ENCODE measurements around the gene POLR3H. TPM values are rescaled to one million over a fixed set of nuclear protein-coding genes. Genes with fewer than 3 reads are reported as not detected.

Gene POLR3H
- total RNA-seq, 4 donors from 2014 or later = 17.7 to 27.0 (median 23.4) TPM

- 67% methylated on average over 3 of the region's 13 CpGs; no CpG with 5 or more reads in 1 of the 2 donors for WGBS, 2 donors (ENCODE audit: low coverage in 1 of 2)
- ATAC-seq = no peak
Measured at GRCh38 chr22:41528938-41529561, 15.2 kb downstream of the POLR3H start.

DNA sequence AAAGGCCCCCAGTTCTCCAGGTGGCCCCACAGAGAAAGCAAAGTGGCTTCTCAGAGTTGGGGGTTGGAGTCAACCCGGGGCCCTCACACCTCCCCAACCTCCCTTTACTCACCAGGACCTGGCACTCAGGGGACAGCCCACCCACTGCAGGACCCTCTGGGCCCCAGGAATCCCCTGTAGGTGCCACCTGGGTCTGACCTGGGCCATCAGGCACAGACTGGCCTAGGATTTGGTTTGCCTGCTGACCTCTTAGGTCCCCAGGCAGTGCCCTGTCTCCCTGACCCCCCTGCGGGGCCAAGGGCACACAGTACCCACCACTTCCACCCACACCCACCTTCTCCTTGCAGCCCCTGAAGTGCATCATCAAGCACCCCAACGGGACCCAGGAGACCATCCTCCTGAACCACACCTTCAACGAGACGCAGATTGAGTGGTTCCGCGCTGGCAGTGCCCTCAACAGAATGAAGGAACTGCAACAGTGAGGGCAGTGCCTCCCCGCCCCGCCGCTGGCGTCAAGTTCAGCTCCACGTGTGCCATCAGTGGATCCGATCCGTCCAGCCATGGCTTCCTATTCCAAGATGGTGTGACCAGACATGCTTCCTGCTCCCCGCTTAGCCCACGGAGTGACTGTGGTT lies 16.0 kb downstream of the POLR3H start:
- no peak overlapping the region for H3K4me3 ChIP-seq
- peaks cover 0 to 89% of the 10 kb centered on the region in 2 donors for H3K36me3 ChIP-seq
- WGBS, 2 donors (ENCODE audit: low coverage in 1 of 2) = 95% methylated on average over 4 of the region's 16 CpGs; no CpG with 5 or more reads in 1 of the 2 donors
- H3K9me3 ChIP-seq = no peaks in the 10 kb centered on the region
- no peaks in the 10 kb centered on the region for H3K27me3 ChIP-seq
- H3K27ac ChIP-seq = peak overlapping the region in 3 of 4 donors; percentile 37 to 93 (median 91)
- no peak for TF ChIP-seq POLR2AphosphoS5 (IDR thresholded peaks at IDR 0.05)
- TF ChIP-seq, protein P1, sequence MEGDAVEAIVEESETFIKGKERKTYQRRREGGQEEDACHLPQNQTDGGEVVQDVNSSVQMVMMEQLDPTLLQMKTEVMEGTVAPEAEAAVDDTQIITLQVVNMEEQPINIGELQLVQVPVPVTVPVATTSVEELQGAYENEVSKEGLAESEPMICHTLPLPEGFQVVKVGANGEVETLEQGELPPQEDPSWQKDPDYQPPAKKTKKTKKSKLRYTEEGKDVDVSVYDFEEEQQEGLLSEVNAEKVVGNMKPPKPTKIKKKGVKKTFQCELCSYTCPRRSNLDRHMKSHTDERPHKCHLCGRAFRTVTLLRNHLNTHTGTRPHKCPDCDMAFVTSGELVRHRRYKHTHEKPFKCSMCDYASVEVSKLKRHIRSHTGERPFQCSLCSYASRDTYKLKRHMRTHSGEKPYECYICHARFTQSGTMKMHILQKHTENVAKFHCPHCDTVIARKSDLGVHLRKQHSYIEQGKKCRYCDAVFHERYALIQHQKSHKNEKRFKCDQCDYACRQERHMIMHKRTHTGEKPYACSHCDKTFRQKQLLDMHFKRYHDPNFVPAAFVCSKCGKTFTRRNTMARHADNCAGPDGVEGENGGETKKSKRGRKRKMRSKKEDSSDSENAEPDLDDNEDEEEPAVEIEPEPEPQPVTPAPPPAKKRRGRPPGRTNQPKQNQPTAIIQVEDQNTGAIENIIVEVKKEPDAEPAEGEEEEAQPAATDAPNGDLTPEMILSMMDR (IDR thresholded peaks at IDR 0.05) = no peak
- no peak for TF ChIP-seq POLR2A (IDR thresholded peaks at IDR 0.05)
- TF ChIP-seq EP300 (IDR thresholded peaks at IDR 0.05) = no peak
- peaks cover 7 to 60% (median 32%) of the 10 kb centered on the region in 3 donors for H3K4me1 ChIP-seq
- no peak for ATAC-seq

More at GRCh38 chr22:41528938-41529561, 15.2 kb downstream of the POLR3H start:
- H3K4me1 ChIP-seq = peaks cover 2 to 57% (median 27%) of the 10 kb centered on the region in 3 donors
- TF ChIP-seq EP300 (IDR thresholded peaks at IDR 0.05) = no peak
- no peak for TF ChIP-seq POLR2A (IDR thresholded peaks at IDR 0.05)
- no peak for TF ChIP-seq POLR2AphosphoS5 (IDR thresholded peaks at IDR 0.05)
- TF ChIP-seq, protein P1 (IDR thresholded peaks at IDR 0.05) = no peak
- no peak overlapping the region for H3K4me3 ChIP-seq
- no peaks in the 10 kb centered on the region for H3K9me3 ChIP-seq
- H3K36me3 ChIP-seq = peaks cover 0 to 88% of the 10 kb centered on the region in 2 donors
- peak overlapping the region in 3 of 4 donors; percentile 41 to 93 (median 91) for H3K27ac ChIP-seq
- H3K27me3 ChIP-seq = no peaks in the 10 kb centered on the region

DNA sequence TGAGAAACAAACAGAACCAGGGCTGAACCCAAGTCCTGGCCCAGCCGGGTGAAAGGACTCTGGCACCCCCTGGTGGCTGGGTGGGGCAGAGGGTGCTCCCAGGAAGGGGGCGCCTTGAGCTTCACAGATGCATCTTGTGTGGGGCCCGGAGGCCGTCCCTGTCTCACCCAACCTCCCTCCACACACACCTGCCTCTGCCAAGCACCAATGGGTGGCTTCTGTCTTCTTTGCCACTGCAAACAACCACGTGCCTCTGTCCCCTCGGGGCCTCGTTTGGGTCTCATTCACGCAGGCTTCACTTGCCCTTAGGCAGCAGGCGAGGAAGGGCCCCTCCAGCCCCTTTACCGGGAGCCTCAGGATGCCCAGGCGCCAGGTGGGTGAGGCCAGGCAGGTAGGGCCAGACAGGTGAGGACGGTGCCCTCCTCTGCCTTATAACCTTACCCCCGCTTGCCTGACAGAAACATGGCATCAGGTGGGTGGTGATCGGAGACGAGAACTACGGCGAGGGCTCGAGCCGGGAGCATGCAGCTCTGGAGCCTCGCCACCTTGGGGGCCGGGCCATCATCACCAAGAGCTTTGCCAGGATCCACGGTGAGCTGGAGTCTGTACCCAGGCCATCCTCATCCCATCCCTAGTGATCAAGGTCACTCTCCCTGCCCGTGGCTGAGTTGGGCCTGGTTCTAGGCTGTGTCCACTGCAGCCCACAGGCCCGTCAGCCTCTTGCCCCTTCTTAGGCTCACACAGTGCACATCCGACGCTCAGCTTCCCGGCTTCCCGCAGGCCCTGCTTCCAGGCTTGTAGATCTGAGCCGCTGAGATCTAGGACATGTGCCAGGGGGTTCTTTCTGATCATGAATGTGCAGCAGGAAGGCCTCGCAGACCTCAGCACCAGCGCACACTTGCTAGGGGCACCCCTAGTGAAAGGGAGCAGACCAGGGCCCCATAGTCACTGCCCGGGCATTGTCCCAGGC lies 17.2 kb downstream of the POLR3H start:
- Histone ChIP-seq H3K36me3 (peaks cover 0 to 88% of the 10 kb centered on the region in 2 donors), H3K4me3 (no peak overlapping the region), H3K27ac (peak overlapping the region; percentile 91 to 97 (median 93)), H3K27me3 (no peaks in the 10 kb centered on the region), H3K9me3 (no peaks in the 10 kb centered on the region), H3K4me1 (peaks cover 7 to 58% (median 31%) of the 10 kb centered on the region in 3 donors)
- peak; percentile 23 for ATAC-seq
- 66% methylated on average over 4 of the region's 32 CpGs; no CpG with 5 or more reads in 1 of the 2 donors for WGBS, 2 donors (ENCODE audit: low coverage in 1 of 2)
- TF ChIP-seq, protein P1 (IDR thresholded peaks at IDR 0.05) = peak in 3 of 4 experiments; percentile 85 to 95 (median 88)
- TF ChIP-seq POLR2AphosphoS5 (IDR thresholded peaks at IDR 0.05) (peak; percentile 3), POLR2A (IDR thresholded peaks at IDR 0.05) (no peak)

DNA sequence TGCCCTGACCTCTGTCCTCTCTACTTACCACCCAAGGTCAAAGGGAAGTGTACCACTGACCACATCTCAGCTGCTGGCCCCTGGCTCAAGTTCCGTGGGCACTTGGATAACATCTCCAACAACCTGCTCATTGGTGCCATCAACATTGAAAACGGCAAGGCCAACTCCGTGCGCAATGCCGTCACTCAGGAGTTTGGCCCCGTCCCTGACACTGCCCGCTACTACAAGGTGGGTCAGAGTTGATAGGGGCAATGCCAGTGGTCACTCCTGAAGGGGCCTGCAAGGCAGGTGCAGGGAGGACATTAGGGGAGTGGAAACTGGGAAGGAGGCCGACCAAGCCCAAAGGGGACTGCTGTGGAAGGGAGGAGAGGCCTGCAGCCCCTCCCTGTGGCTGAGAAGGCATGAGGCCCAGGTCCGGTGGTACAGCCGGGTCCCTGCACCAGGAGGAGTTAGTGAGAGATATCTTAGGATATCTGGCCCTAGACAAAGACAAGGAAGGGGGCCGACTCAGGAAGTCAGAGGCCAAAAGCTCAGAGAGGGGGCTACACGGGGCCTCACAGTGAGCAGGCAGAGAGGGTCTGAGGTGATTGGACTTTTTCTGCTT lies 17.9 kb downstream of the POLR3H start:
- H3K9me3 ChIP-seq = no peaks in the 10 kb centered on the region
- no peaks in the 10 kb centered on the region for H3K27me3 ChIP-seq
- H3K36me3 ChIP-seq = peaks cover 0 to 81% of the 10 kb centered on the region in 2 donors
- WGBS, 2 donors (ENCODE audit: low coverage in 1 of 2) = 21% methylated on average over 4 of the region's 12 CpGs; no CpG with 5 or more reads in 1 of the 2 donors
- peaks cover 7 to 50% (median 31%) of the 10 kb centered on the region in 3 donors for H3K4me1 ChIP-seq
- no peak overlapping the region for H3K4me3 ChIP-seq
- no peak for TF ChIP-seq EP300 (IDR thresholded peaks at IDR 0.05)
- TF ChIP-seq, protein P1 (IDR thresholded peaks at IDR 0.05) = no peak
- no peak for TF ChIP-seq POLR2AphosphoS5 (IDR thresholded peaks at IDR 0.05)
- TF ChIP-seq POLR2A (IDR thresholded peaks at IDR 0.05) = no peak
- ATAC-seq = no peak
- peak overlapping the region; percentile 91 to 97 (median 93) for H3K27ac ChIP-seq

Measured in gastroesophageal sphincter (tissue), 4 donors.